Measurements from ENCODE around the gene DRC3. TPM values are rescaled to one million over a fixed set of nuclear protein-coding genes. Genes with fewer than 3 reads are reported as not detected.

The DRC3 gene
- total RNA-seq, 1 donor from 2014 or later = 1.7 TPM

- Histone ChIP-seq H3K9me3 (replicated peaks) (no peaks in the 10 kb centered on the region), H3K27ac (replicated peaks) (no peak overlapping the region), H3K36me3 (no peaks in the 10 kb centered on the region), H3K4me3 (no peak overlapping the region), H3K27me3 (ENCODE audit: low read depth) (no peaks in the 10 kb centered on the region), H3K4me1 (no peaks in the 10 kb centered on the region)
- no peak for DNase-seq
- intact Hi-C loops (cut with micrococcal nuclease) = no loop called here
- no peak for TF ChIP-seq CTCF (IDR thresholded peaks at IDR 0.05; ENCODE audit: borderline replicate concordance)
Measured at GRCh38 chr17:17987187-17987896, 14.7 kb downstream of the DRC3 start.

- no peaks in the 10 kb centered on the region for H3K4me1 ChIP-seq
- H3K9me3 ChIP-seq (replicated peaks) = no peaks in the 10 kb centered on the region
- no peak overlapping the region for H3K27ac ChIP-seq (replicated peaks)
- intact Hi-C loops (cut with micrococcal nuclease) = no loop called here
- no peak for TF ChIP-seq CTCF (IDR thresholded peaks at IDR 0.05; ENCODE audit: borderline replicate concordance)
- H3K4me3 ChIP-seq = no peak overlapping the region
- no peak for DNase-seq
- no peaks in the 10 kb centered on the region for H3K36me3 ChIP-seq
- no peaks in the 10 kb centered on the region for H3K27me3 ChIP-seq (ENCODE audit: low read depth)
Measured at GRCh38 chr17:17987901-17988300, 15.2 kb downstream of the DRC3 start.

GRCh38 chr17:17988427-17988945 lies 15.8 kb downstream of the DRC3 start:
- Histone ChIP-seq H3K9me3 (replicated peaks) (no peaks in the 10 kb centered on the region), H3K4me1 (no peaks in the 10 kb centered on the region), H3K4me3 (no peak overlapping the region), H3K36me3 (no peaks in the 10 kb centered on the region), H3K27me3 (ENCODE audit: low read depth) (no peaks in the 10 kb centered on the region), H3K27ac (replicated peaks) (no peak overlapping the region)
- no peak for TF ChIP-seq CTCF (IDR thresholded peaks at IDR 0.05; ENCODE audit: borderline replicate concordance)
- no peak for DNase-seq
- intact Hi-C loops (cut with micrococcal nuclease) = no loop called here

- Histone ChIP-seq H3K4me3 (no peak overlapping the region), H3K27me3 (ENCODE audit: low read depth) (no peaks in the 10 kb centered on the region), H3K36me3 (no peaks in the 10 kb centered on the region), H3K9me3 (replicated peaks) (no peaks in the 10 kb centered on the region), H3K4me1 (no peaks in the 10 kb centered on the region), H3K27ac (replicated peaks) (no peak overlapping the region)
- no peak for DNase-seq
- TF ChIP-seq CTCF (IDR thresholded peaks at IDR 0.05; ENCODE audit: borderline replicate concordance) = no peak
- intact Hi-C loops (cut with micrococcal nuclease) = no loop called here
Measured at GRCh38 chr17:17989081-17989480, 16.4 kb downstream of the DRC3 start.

GRCh38 chr17:17989618-17990017 lies 17.0 kb downstream of the DRC3 start:
- Histone ChIP-seq H3K9me3 (replicated peaks) (no peaks in the 10 kb centered on the region), H3K27ac (replicated peaks) (no peak overlapping the region), H3K27me3 (ENCODE audit: low read depth) (no peaks in the 10 kb centered on the region), H3K4me3 (no peak overlapping the region), H3K36me3 (no peaks in the 10 kb centered on the region), H3K4me1 (peaks cover 3% of the 10 kb centered on the region)
- no peak for DNase-seq
- intact Hi-C loops (cut with micrococcal nuclease) = no loop called here
- no peak for TF ChIP-seq CTCF (IDR thresholded peaks at IDR 0.05; ENCODE audit: borderline replicate concordance)

Data from left ventricle myocardium inferior (tissue), 1 donor.